GM19351 (cell line): ENCODE measurements around the gene GIT2.
A peak's percentile ranks its signal among the peaks of the same experiment; 100 is the strongest.
"Not testable (repeated sequence)": the region's sequence is repeated elsewhere in the genome, so short reads cannot be mapped to it uniquely, and the experiment has no call there.

Source experiments
- ATAC-seq: cut with Tn5 transposase; IDR thresholded peaks from one replicate; pipeline ENCODE4 v1.9.1; 2021; ENCODE audit warnings: mild to moderate bottlenecking, moderate library complexity; ENCODE audit not compliant: unreplicated experiment

GIT2 gene, protein sequence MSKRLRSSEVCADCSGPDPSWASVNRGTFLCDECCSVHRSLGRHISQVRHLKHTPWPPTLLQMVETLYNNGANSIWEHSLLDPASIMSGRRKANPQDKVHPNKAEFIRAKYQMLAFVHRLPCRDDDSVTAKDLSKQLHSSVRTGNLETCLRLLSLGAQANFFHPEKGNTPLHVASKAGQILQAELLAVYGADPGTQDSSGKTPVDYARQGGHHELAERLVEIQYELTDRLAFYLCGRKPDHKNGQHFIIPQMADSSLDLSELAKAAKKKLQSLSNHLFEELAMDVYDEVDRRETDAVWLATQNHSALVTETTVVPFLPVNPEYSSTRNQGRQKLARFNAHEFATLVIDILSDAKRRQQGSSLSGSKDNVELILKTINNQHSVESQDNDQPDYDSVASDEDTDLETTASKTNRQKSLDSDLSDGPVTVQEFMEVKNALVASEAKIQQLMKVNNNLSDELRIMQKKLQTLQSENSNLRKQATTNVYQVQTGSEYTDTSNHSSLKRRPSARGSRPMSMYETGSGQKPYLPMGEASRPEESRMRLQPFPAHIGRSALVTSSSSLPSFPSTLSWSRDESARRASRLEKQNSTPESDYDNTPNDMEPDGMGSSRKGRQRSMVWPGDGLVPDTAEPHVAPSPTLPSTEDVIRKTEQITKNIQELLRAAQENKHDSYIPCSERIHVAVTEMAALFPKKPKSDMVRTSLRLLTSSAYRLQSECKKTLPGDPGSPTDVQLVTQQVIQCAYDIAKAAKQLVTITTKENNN

DNA sequence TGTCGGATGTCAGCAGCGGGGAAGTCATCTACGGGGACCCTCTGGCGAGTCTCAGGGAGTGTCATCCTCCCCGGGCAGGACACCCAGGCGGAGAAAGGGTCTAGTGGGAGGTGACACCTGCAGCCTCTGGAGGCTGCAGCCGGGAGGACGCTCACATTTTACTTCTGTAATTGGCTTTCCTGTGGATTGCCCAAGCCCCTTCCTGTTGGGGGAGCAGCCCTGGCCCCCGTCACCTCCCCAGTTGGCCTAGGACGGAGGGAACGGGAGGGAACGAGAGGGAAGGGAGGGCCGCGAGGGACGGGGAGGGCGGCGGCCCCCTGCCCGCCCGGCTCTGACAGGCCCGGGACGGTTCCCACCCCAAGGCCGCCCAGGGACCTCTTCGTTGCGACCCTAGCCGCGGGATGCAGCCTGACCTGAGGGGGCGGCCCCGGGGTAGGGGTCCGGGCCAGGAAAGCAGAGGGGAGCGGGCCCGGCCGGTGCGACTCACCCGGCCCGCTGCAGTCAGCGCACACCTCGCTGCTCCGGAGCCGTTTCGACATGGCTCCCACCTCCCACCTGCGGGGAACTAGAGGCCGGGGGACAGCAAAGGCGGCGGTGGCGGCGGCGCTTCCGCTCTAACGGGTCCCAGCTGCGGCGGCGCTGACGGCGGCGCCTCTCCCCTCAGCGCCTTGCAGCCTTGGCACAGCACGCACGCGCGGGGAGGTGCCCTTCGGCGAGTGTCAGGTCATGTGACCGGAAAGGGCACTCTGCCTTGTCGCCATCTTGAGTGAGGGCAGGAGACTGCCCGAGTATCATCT lies at the start of gene GIT2:
GIT2 (minus strand) TSS at position 683 of the 797 bp plus-strand sequence; CDS start at position 539, 144 bp downstream.
- ATAC-seq: peak; percentile 57

DNA sequence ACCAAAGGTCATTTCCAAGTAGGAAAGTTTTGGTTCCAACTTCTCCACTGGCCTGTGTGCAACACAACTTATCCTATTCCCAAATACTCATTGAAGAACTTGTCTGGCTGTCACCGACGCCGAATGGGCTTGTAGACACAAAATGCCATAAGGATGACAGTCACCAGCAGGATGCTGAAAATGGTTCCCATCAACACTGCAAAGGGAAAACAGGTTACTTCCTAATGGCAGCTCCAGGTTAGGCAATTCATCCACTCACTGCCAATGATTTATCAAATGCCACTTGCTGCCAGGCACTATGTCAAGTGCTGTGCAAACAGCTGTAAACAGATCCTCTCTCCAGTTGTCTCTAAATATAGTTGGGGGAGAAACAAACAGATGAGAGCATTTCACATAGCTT lies 46.1 kb upstream of the GIT2 start:
- no peak for ATAC-seq

DNA sequence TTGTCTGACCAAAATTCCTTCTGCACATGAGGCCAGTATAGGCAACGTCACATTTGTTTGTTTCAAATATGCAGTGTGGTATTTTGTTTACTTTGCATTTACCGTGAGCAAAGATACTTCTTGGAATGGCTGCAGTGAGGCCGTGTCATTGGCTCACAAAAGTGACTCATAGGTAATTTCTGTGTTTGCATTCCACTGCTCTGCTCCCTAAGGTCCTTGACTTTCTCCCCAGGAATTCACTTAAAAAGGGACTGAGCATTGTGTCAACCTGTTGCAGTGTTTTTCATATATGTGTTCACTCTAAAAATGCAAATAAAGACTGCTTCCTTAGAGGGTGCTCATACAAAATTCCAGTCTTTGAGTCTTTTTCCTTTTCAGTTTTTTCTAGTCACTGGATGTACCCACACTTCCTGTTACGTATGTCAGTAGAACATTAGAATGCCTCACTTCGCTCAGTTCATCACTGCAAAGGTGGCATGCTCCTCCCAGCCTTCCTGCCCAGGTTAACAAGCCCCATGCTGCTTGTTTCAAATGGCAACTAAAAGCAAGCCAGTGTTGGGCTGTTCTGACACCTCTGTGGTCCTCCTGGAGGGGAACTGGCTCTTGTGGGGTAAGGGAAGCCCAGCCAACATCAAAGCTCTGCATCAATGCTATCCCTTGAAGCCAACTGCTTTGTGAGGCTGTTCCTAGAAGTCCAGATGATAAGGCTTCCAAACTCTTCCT lies 43.1 kb upstream of the GIT2 start:
- no peak for ATAC-seq

DNA sequence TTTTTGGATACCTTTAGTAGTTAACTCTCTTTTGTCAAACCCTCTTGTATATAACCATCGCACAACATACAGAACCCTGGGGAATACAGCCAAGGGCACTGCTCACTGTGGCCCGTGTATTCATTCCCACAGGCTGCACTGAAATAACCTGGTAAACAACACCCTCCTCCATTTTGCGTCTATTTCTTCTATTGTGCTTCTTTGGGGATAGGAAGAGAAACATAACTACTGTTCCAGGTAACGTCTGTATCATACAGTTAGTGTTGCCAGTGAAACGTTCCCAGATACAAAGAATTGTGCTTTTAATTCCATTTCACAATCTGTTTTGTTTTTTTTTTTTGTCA lies 42.5 kb upstream of the GIT2 start:
- ATAC-seq: no peak

DNA sequence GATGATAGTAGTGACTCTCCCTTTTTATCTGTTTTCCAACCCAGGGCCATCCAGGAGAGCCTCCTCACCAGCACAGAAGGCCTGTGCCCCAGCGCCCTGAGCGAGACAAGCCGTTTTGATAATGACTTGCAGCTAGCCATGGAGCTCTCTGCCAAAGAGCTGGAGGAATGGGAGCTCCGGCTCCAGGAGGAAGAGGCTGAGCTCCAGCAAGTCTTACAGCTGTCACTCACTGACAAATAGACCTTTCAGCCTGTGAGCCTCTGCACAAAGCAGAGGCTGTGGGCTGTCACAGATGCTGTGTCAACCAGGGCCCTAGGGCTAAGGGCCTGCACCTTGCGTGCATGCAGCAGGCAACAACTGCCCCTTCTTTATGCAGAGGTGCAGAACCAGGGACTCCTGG lies 41.1 kb upstream of the GIT2 start:
- no peak for ATAC-seq

DNA sequence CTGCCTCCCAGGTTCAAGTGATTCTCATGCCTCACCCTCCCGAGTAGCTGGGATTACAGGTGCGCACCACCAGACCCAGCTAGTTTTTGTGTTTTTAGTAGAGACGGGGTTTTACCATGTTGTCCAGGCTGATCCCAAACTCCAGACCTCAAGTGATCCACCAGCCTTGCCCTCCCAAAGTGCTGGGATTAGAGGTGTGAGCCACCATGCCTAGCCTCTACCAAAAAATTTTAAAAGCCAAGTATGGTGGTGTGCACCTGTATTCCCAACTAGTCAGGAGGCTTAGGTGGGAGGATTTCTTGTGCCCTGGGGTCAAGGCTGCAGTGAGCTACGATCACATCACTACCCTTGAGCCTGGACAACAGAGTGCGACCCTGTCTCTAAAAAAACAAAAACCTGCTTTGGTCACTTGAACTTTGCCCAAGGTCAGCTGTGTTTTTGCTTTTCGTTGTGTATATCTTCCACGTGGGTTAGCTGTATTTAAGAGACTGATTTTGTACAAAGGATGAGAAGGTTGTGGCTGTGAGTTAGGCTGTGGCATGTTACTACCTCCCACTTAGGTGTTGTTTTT lies 39.5 kb upstream of the GIT2 start:
- no peak for ATAC-seq

DNA sequence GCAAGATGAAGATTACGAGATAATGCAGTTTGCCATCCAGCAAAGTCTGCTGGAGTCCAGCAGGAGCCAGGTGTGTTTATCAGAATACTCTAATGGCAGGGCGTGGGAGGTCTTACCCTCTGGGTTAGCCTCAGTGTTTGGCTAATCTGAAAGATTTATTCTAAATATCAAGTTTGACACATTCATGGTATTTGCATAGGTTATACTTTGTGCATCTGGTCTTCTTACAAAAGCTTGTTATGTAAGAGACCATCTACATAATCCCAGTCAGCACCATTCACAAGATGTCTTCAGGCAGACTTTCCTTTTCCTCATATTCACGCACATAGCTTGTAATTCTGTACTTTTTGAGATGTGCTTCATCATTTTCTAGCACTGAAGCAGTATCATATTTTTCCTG lies 37.7 kb upstream of the GIT2 start:
- ATAC-seq: no peak

DNA sequence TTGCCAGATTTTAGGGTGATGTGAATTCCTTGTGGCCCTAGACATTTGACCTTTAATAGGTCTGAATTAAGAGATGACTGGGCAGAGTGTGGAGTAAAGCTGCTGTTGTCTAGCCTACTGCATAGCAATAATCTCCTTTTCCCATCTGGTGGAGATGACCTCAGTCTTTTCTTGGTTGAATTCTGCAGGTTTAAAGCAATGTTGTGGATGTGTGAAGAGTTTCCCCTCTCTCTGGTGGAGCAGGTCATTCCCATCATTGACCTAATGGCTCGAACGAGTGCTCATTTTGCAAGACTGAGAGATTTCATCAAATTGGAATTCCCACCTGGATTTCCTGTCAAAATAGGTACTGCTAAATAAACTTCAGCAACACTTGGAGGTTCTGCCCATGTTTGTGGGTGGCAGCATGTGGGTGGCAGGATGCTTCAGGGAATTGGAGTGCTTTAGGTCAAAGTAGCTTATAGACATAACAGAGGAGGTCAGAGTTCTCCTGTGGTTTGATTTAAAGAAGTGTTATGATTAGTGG lies 33.2 kb upstream of the GIT2 start:
- ATAC-seq: no peak

DNA sequence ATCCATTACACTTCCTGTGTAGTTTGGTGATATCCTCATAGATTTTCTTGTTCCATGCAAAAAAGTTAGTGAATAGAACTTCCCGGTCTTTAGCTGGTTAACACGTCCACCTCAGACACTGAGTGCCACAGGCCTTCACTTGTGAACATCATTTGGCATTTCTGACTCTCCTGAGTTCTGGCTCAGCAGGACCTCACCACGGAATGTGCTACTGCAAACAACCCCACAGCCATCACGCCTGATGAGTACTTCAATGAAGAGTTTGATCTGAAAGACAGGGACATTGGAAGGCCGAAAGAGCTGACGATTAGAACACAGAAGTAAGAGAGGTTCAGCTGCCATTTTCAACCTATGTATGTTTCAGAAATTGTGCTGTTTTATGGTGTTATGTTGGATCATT lies 32.2 kb upstream of the GIT2 start:
- no peak for ATAC-seq

DNA sequence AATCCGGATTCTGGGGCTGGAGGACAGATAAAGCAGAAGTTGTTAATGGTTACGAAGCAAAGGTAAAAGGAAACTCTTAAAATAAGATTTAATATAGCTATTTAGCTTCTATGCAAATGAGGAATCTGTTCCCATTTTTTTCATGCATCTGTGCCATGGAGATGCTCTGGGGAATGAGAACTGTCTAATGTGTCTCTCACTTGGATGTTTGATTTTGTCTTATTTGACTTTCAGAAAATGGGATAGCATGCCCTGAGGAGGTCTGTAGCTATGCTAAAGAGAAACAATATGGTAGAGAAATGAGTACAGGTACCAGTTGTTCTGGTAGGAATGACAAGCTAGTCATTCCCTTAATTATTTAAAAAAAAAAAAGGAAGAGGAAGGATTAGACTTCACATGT lies 27.9 kb upstream of the GIT2 start:
- ATAC-seq: no peak

DNA sequence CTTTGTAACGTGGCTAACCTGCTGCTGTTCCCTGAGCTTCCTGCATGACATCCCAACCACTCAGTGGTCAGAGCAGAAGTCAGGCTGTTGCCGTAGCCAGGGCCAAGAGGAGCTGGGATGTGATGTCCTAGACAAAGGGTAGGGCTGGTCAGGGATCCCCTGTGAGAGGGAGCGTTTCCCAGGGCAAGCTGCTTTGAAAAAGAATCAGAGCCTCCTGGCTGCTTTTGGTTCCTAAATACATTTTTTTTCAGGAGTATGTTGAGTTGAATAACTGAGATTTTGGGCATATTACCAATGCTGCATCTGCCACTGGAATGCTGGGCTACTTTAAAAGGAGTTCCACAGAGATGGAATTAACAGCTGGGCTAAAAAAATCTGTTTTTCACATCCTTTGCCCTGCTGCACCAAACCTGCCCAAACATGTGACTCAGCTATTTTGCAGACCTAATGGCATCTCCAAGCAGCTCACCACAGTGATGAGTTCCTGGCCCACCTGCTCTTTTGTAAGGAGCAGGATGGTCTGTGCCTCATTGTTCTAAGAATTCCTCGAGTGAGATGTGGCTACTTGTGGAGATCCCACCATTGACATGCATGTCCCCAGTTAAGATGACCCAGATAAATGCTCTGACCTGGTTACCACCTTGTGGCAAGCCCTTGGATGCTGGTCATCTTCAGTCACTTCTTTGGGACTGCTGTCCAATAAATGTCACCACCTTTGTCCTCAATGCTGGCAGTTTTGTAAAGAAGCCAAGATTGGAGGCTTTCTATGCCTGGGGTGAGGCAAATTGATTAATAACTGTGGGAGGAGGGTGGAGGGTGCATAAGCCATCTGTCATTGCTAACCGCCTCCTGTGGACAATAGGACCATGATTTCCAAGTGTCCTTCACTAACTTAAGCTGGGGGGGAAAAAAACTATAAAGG lies 27.2 kb upstream of the GIT2 start:
- no peak for ATAC-seq

DNA sequence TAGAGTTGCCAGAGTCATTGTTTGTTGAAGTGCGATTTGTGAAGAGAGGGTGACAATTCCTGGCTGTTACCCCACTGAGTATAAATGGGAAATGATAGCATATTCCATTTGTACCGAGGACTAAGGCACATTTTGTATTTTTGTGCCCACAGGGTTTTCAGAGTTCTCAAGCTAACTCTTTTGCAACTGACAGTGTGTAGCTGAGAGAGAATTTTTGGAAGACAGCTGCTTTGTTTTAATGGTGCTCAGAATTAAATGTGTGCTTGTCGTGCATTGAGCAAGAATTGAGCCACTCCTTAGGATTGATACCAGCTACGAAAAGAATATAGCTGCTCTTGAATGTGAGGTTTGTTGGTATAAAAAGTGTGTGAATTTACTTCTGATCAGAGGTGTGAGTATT lies 24.8 kb upstream of the GIT2 start:
- ATAC-seq: no peak

DNA sequence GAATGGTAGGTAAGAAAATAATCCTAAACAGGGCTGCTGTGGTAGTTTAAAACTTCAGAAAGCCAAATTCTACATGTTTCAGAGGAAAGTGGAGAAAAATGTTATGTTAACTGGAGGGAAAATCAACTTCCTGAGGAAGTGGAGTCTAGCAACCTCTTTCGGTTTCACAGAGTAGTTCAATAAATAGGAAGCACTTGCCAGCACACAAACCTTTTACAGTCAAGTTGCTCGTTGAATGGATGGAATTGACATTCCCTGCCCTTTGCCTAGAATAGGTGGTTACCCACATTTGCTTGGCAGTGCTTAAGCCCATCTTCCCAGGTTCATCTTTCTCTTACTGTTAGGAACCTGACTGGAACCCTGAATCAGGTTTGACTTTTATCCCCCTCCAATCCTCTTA lies 19.0 kb upstream of the GIT2 start:
- no peak for ATAC-seq

DNA sequence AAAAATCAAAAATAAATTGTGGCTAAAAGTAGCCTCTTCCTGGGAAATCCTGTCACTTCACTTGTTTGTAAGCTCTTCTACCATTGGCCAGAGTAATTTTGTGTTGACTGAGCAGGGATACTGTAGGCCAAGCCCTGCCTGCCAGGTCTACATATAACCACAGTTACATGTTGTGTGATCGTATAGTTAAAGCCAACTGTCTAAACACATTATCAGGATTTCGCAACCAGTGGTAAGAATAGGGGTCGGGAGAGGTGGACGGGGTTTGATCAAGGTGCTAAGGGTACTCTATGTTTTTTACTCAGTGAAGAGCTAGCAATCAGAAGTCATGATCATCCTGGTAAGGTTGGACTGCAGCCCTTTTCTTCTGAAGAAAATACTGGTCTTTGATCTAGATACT lies 16.5 kb upstream of the GIT2 start:
- ATAC-seq: no peak

DNA sequence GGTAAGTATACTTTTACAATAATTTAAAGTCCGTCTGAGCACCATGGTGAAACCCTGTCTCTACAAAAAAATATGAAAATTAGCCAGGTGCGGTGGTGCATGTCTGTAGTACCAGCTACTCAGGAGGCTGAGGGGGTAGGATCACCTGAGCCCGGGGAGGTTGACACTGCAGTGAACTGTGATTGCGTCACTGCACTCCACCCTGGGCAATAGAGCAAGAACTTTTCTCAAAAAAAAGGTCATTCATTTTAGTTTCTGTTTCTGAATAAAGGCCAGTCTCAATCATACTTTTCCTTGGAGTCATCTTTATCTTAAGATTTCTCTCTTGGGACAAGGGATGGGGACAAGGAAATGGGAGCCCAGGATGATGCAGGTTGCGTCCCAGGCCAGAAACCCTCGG lies 16.0 kb upstream of the GIT2 start:
- peak; percentile 76 for ATAC-seq

DNA sequence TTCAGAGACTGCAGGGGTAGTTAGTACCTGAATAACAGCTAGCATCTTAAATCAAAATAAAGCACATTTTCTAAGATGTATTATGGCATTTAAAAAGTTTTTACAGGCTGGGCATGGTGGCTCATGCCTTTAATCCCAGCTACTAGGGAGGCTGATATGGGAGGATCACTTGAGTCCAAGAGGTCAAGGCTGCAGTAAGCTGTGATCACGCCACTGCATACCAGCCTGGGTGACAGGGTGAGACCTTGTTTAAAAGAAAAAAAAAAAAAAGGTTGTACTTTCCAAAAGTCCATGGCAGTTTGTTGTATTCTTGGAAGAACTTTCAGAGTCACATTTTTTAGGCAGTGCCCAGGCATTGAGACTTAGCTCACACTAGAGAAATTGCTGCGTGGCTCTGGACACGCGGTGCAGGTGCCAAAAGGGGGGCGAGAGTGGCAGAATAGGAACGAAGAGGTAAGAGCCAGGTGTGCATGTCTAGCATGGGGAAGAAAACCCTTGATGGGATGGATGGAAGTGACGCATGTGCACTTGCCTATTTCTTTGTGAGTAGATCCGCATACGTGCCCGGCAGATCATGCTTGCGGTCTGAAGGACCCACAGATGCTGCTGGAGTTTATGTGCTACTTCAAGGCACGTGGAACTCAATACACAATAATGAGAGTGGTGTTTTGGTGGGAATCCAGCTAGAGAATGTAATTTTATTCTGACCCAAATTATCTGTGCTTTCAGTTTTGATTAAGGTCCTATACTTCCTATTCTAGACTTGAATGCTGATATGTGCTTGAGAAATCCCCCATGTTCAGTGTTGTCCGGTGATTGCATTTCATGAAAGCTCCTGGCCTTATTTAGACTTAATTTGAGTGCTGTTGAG lies 14.9 kb upstream of the GIT2 start:
- no peak for ATAC-seq

DNA sequence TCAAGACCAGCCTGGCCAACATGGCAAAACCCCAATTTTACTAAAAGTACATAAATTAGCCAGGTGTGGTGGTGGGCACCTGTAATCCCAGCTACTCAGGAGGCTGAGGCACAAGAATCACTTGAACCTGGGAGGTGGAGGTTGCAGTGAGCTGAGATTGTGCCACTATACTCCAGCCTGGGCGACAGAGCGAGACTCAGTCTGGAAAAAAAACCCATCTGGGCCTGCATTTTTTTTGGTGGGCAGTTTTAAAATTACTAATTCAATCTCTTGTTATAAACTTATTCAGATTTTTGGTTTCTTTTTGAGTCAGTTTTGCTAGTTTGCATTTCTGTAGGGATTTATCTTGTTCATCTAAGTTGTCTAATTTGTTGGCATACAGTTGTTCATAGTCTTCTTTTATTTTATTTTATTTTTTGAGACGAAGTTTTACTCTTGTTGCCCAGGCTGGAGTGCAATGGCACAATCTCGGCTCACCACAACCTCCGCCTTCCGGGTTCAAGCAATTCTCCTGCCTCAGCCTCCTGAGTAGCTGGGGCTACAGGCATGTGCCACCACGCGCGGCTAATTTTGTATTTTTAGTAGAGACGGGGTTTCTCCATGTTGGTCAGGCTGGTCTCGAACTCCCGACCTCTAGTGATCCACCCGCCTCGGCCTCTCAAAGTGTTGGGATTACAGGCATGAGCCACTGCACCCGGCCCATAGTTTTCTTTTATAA lies 12.7 kb upstream of the GIT2 start:
- not testable (repeated sequence) for ATAC-seq

DNA sequence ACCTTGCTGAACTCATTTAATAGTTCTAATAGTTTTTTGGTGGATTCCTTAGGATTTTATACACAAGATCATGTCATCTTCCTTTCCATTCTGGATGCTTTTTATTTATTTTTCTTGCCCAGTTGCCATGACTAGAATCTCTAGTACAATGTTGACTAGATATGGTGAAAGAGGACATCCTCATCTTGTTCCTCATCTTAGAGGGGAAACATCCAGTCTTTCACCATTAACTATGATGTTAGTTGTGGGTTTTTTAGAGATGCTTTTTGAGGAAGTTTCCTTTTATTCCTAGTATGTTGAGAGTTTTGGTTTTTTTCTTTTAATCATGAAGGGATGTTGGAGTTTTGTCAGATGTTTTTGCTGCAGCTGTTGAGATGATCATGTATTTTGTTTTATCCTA lies 11.7 kb upstream of the GIT2 start:
- no peak for ATAC-seq
